ENCODE results near the gene DCK. TPM values are rescaled to one million over a fixed set of nuclear protein-coding genes. Genes with fewer than 3 reads are reported as not detected.
"Not testable (repeated sequence)": the region's sequence is repeated elsewhere in the genome, so short reads cannot be mapped to it uniquely, and the experiment has no call there.

DCK gene
- total RNA-seq, 1 donor from 2014 or later: 7.5 TPM

GRCh38 chr4:71009086-71009485 is 15.6 kb downstream of the DCK start:
- Histone ChIP-seq H3K27me3 (ENCODE audit: low read depth) (no peaks in the 10 kb centered on the region), H3K36me3 (no peaks in the 10 kb centered on the region), H3K4me3 (no peak overlapping the region), H3K9me3 (replicated peaks) (no peaks in the 10 kb centered on the region), H3K4me1 (peaks cover 12% of the 10 kb centered on the region), H3K27ac (replicated peaks) (no peak overlapping the region)
- intact Hi-C loops (cut with micrococcal nuclease): loop anchor here (10.0 kb wide), 1 partner anchor 354 kb away; no protein-coding TSS in a partner anchor
- no peak for DNase-seq
- no peak for TF ChIP-seq CTCF (IDR thresholded peaks at IDR 0.05; ENCODE audit: borderline replicate concordance)

GRCh38 chr4:71009890-71010588 is 16.6 kb downstream of the DCK start:
- Histone ChIP-seq H3K9me3 (replicated peaks) (no peaks in the 10 kb centered on the region), H3K27me3 (ENCODE audit: low read depth) (no peaks in the 10 kb centered on the region), H3K36me3 (no peaks in the 10 kb centered on the region), H3K4me1 (peaks cover 12% of the 10 kb centered on the region), H3K4me3 (no peak overlapping the region), H3K27ac (replicated peaks) (no peak overlapping the region)
- intact Hi-C loops (cut with micrococcal nuclease): loop anchor here (10.0 kb wide), 1 partner anchor 355 kb away; no protein-coding TSS in a partner anchor
- DNase-seq: no peak
- TF ChIP-seq CTCF (IDR thresholded peaks at IDR 0.05; ENCODE audit: borderline replicate concordance): peak; percentile 72

- H3K27me3 ChIP-seq (ENCODE audit: low read depth): no peaks in the 10 kb centered on the region
- no peak for TF ChIP-seq CTCF (IDR thresholded peaks at IDR 0.05; ENCODE audit: borderline replicate concordance)
- intact Hi-C loops (cut with micrococcal nuclease): no loop called here
- peaks cover 4% of the 10 kb centered on the region for H3K9me3 ChIP-seq (replicated peaks)
- no peak for DNase-seq
- H3K4me3 ChIP-seq: no peak overlapping the region
- peaks cover 12% of the 10 kb centered on the region for H3K4me1 ChIP-seq
- H3K27ac ChIP-seq (replicated peaks): no peak overlapping the region
- no peaks in the 10 kb centered on the region for H3K36me3 ChIP-seq
Observed at GRCh38 chr4:71011451-71011850, 18.0 kb downstream of the DCK start.

- H3K4me1 ChIP-seq; H3K27ac ChIP-seq (replicated peaks); H3K36me3 ChIP-seq; H3K4me3 ChIP-seq; intact Hi-C loops (cut with micrococcal nuclease); DNase-seq; H3K27me3 ChIP-seq (ENCODE audit: low read depth): not testable (repeated sequence)
- peaks cover 12% of the 10 kb centered on the region for H3K9me3 ChIP-seq (replicated peaks)
Observed at GRCh38 chr4:71017391-71017790, 23.9 kb downstream of the DCK start.

- Histone ChIP-seq H3K4me3 (no peak overlapping the region), H3K4me1 (peaks cover 10% of the 10 kb centered on the region), H3K36me3 (no peaks in the 10 kb centered on the region), H3K27me3 (ENCODE audit: low read depth) (no peaks in the 10 kb centered on the region), H3K27ac (replicated peaks) (no peak overlapping the region), H3K9me3 (replicated peaks) (peaks cover 12% of the 10 kb centered on the region)
- intact Hi-C loops (cut with micrococcal nuclease): no loop called here
- no peak for TF ChIP-seq CTCF (IDR thresholded peaks at IDR 0.05; ENCODE audit: borderline replicate concordance)
- DNase-seq: no peak
Observed at GRCh38 chr4:71020611-71021010, 27.2 kb downstream of the DCK start.

GRCh38 chr4:71025654-71026053 is 32.2 kb downstream of the DCK start:
- DNase-seq: no peak
- intact Hi-C loops (cut with micrococcal nuclease): no loop called here
- Histone ChIP-seq H3K27ac (replicated peaks) (no peak overlapping the region), H3K27me3 (ENCODE audit: low read depth) (no peaks in the 10 kb centered on the region), H3K9me3 (replicated peaks) (no peaks in the 10 kb centered on the region), H3K4me1 (peaks cover 15% of the 10 kb centered on the region), H3K36me3 (peaks cover 11% of the 10 kb centered on the region), H3K4me3 (no peak overlapping the region)
- no peak for TF ChIP-seq CTCF (IDR thresholded peaks at IDR 0.05; ENCODE audit: borderline replicate concordance)

Measured in left ventricle myocardium inferior (tissue), 1 donor.